ENCODE measurements around the gene BMP7. TPM values are rescaled to one million over a fixed set of nuclear protein-coding genes. Genes with fewer than 3 reads are reported as not detected.

BMP7 gene
- total and polyA plus RNA-seq, 12 donors, result 0.74 to 6.7 (median 2.2) TPM; not detected in 3

GRCh38 chr20:57198132-57199072 lies 68.0 kb downstream of the BMP7 start:
- no peak overlapping the region for H3K27ac ChIP-seq
- intact Hi-C loops (cut with DNase I), result no loop called here
- no peak for DNase-seq
- no peaks in the 10 kb centered on the region for H3K27me3 ChIP-seq
- 55 to 64% (median 61%) methylated on average over 18 to 24 of the region's 24 CpGs for WGBS, 4 donors
- H3K36me3 ChIP-seq (replicated peaks in 1 of 2), result no peaks in the 10 kb centered on the region
- no peaks in the 10 kb centered on the region for H3K9me3 ChIP-seq (replicated peaks in 1 of 3)
- no peak overlapping the region for H3K4me3 ChIP-seq
- TF ChIP-seq CTCF (IDR thresholded peaks at IDR 0.05) (no peak), POLR2A (IDR thresholded peaks at IDR 0.05) (no peak)
- H3K4me1 ChIP-seq (replicated peaks in 1 of 2), result no peaks in the 10 kb centered on the region

GRCh38 chr20:57197352-57198131 lies 68.9 kb downstream of the BMP7 start:
- WGBS, 4 donors, result 52 to 60% (median 53%) methylated on average over 4 to 5 of the region's 5 CpGs
- H3K9me3 ChIP-seq (replicated peaks in 1 of 3), result no peaks in the 10 kb centered on the region
- no peaks in the 10 kb centered on the region for H3K36me3 ChIP-seq (replicated peaks in 1 of 2)
- intact Hi-C loops (cut with DNase I), result no loop called here
- no peak overlapping the region for H3K27ac ChIP-seq
- no peak for DNase-seq
- H3K27me3 ChIP-seq, result no peaks in the 10 kb centered on the region
- H3K4me1 ChIP-seq (replicated peaks in 1 of 2), result no peaks in the 10 kb centered on the region
- TF ChIP-seq CTCF (IDR thresholded peaks at IDR 0.05), result no peak
- no peak for TF ChIP-seq POLR2A (IDR thresholded peaks at IDR 0.05)
- H3K4me3 ChIP-seq, result no peak overlapping the region

- no peak for DNase-seq
- WGBS, 4 donors, result 74 to 83% (median 78%) methylated on average over 19 to 20 of the region's 20 CpGs
- no peaks in the 10 kb centered on the region for H3K36me3 ChIP-seq (replicated peaks in 1 of 2)
- TF ChIP-seq POLR2A (IDR thresholded peaks at IDR 0.05) (no peak), CTCF (IDR thresholded peaks at IDR 0.05) (no peak)
- intact Hi-C loops (cut with DNase I), result no loop called here
- H3K27ac ChIP-seq, result no peak overlapping the region
- H3K9me3 ChIP-seq (replicated peaks in 1 of 3), result no peaks in the 10 kb centered on the region
- H3K27me3 ChIP-seq, result no peaks in the 10 kb centered on the region
- H3K4me3 ChIP-seq, result no peak overlapping the region
- no peaks in the 10 kb centered on the region for H3K4me1 ChIP-seq (replicated peaks in 1 of 2)
These were observed 70.9 kb downstream of the BMP7 start for GRCh38 chr20:57195469-57196100.

DNA sequence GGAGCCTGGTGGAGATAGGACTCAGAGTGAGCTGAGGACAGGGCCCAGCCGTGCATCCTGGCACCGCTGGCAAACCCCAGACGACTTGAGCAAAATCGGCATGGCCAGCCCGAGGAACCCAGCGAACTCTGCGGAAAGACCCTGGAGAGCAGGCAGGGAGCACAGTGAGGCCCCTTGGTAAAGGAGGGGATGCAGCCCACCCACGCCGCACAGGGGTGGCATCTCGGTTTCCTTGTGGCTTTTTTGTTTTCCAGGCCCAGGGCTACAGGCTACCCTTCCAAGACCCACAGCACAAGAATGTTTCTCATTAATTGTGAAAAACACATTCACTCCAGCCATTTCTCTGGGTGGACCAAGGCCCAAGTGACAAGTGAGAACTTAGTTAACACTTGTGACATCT lies 71.4 kb downstream of the BMP7 start:
- 84 to 93% (median 86%) methylated on average over 8 to 10 of the region's 10 CpGs for WGBS, 4 donors
- no peak overlapping the region for H3K4me3 ChIP-seq
- H3K27ac ChIP-seq, result no peak overlapping the region
- H3K27me3 ChIP-seq, result no peaks in the 10 kb centered on the region
- no peak for TF ChIP-seq POLR2A (IDR thresholded peaks at IDR 0.05)
- TF ChIP-seq CTCF (IDR thresholded peaks at IDR 0.05), result no peak
- no peaks in the 10 kb centered on the region for H3K4me1 ChIP-seq (replicated peaks in 1 of 2)
- H3K36me3 ChIP-seq (replicated peaks in 1 of 2), result no peaks in the 10 kb centered on the region
- intact Hi-C loops (cut with DNase I), result no loop called here
- no peak for DNase-seq
- no peaks in the 10 kb centered on the region for H3K9me3 ChIP-seq (replicated peaks in 1 of 3)

Measured in adrenal gland (tissue), 12 donors.